LNCaP clone FGC (cell line): ENCODE measurements around the gene IFT43.
"Not testable (repeated sequence)": the region's sequence is repeated elsewhere in the genome, so short reads cannot be mapped to it uniquely, and the experiment has no call there.

Experiments
- DNase-seq: peaks from one replicate; pipeline ENCODE4 v3.0.0-alpha.2; 2011; ENCODE audit warnings: low read depth
- H3K4me3 ChIP-seq: 2 replicates; pipeline ENCODE4 v1.5.1; 2011; ENCODE audit warnings: mild to moderate bottlenecking, low read depth, low read length, control low read depth
- TF ChIP-seq, protein P1 (sequence below): IDR thresholded peaks from 2 replicates; pipeline ENCODE4 v1.5.1; 2012; ENCODE audit warnings: mild to moderate bottlenecking; ENCODE audit not compliant: control insufficient read depth, insufficient read depth; ENCODE audit errors: extremely low read depth

The IFT43 gene

DNA sequence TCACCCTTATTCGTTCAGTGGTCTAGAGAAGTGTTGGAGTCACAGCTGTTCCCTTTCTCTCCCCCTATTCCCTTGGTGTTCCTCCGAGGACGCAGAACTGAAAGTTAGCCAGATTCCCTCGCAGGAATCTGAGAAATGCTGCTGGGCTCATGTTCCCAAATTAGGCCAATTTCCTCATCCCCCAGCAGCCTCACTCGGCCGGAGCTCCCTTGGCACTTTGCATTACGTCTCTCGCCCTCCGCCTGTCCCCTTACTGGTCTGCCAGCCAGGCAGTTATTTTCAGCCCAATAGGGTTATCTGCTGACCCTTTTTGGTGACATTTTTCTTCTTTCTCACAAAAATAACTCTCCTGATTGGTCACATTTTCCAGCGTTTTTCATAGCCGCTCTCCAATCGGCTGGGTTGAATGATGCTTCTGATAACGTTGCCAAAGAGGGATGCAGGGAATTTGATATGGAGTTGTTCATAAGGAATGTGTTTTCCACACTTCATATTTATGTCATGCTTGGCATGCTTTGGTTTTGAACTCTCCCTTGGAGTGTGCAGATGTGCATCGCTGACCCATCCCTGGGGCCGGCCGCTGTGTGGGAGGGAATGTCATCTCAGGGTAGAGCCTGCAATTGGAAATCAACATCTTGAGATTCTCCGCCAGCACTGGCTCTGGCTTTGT lies 9.9 kb downstream of the IFT43 start:
- H3K4me3 ChIP-seq = no peak overlapping the region
- TF ChIP-seq, protein P1, sequence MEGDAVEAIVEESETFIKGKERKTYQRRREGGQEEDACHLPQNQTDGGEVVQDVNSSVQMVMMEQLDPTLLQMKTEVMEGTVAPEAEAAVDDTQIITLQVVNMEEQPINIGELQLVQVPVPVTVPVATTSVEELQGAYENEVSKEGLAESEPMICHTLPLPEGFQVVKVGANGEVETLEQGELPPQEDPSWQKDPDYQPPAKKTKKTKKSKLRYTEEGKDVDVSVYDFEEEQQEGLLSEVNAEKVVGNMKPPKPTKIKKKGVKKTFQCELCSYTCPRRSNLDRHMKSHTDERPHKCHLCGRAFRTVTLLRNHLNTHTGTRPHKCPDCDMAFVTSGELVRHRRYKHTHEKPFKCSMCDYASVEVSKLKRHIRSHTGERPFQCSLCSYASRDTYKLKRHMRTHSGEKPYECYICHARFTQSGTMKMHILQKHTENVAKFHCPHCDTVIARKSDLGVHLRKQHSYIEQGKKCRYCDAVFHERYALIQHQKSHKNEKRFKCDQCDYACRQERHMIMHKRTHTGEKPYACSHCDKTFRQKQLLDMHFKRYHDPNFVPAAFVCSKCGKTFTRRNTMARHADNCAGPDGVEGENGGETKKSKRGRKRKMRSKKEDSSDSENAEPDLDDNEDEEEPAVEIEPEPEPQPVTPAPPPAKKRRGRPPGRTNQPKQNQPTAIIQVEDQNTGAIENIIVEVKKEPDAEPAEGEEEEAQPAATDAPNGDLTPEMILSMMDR = no peak
- no peak for DNase-seq

DNA sequence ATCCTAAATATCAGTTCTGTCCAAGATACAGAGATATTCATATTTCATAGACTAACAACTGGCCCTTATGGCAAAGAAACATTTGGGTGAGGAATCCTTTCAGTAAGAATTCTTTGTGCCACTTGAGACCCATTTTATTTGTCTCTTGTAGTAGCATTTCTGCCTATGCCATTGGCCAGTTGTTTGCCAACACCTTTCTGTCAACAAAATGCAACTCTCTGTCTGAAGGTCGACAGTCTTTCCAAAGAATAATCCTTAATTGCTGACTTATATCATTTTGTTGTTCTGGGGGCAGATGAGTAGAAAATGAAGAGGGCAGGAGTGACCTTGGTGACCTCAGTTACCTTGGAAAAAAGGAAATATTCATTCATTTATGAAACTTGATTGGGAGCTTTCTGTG lies 10.9 kb downstream of the IFT43 start:
- H3K4me3 ChIP-seq = no peak overlapping the region
- no peak for DNase-seq
- TF ChIP-seq, protein P1 = no peak

DNA sequence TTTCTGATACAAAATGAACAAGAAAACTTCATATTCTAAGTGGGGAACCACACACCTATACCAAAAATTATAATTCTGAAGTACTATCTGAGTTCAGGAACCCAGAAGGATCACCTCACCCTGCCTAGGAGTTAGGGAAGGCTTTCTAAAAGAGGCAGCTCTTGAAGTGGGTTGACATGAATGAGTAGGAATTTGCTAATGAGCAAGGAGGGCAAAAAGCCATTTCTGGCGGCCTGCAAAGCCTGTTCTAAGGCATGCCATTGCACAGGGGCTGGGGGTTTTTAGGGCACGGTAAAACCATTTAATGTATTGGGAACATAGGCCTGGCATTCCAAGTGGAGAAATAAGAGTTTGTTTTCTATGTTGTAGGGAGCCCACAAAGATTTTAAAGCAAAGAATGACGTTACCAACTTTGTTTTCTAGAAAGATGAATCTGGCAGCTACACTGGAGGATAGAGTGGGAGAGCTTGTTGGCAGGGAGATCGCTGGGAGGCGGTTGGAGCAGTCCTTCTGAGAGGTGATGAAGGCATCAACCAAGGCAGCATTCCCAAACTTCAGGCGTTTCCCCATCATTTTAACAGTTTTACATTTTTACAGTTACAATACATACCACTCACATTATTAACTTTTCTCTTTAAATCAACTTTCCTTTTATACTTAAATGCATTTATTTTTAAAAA lies 14.1 kb downstream of the IFT43 start:
- TF ChIP-seq, protein P1 = no peak
- DNase-seq = no peak
- H3K4me3 ChIP-seq = no peak overlapping the region

DNA sequence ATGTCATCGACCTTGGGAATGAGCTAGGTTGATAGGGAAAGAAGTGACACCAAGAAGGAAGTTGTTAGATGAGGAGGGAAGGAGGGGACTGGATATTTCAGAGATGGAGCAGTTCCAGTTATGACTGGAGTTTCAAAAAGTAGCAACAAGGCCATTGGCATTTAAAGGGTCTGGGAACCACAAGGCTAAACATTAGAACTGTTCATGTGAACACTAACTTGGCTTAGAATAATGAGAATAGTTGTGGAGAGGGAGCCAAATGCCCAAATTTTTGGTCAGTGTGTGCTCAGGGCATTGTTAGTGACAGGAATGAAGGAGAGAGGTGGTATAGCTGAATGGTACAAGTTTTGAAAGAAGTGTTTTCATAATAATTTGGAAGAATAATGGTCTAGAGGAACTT lies 16.8 kb downstream of the IFT43 start:
- no peak for DNase-seq
- TF ChIP-seq, protein P1 = no peak
- H3K4me3 ChIP-seq = no peak overlapping the region

DNA sequence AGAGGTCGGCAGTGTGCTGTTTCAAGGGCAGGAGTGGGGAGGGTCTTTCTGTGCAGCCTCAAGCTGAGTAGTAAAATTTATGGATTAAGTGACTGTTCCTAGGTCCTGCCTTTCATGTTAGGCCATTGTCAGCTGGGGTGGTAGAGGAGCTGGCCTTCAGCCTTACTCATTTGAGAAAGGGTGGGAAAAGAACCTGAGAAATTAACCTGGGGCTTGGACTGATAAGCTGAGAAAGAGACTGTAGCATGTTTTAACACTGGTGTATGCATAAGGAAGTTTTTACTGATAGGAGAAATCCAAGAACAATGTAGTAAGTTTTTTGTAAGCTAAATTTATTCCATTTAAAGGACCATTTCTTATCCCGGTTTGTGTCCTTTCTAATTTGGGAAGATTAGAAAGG lies 20.7 kb downstream of the IFT43 start:
- DNase-seq = no peak
- no peak overlapping the region for H3K4me3 ChIP-seq
- TF ChIP-seq, protein P1 = no peak

DNA sequence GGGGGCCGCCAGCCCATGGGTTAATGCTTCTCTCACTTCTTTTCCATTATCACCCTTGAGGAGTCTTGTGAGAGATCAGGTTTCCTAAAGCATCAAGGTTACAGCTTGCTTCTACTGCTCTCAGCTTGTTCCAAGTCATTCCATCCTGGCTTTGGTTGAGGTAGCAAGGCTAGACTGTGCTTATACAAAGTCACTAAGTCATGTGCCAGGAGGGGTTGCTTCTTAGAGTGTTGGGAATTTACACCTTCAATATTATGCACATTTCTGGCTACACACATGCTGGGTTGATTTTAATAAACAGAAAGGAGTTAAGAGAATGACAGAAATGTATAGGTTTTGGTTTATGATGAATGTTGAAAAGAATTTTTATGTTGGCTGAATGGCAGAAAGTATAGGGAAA lies 21.8 kb downstream of the IFT43 start:
- TF ChIP-seq, protein P1 = no peak
- H3K4me3 ChIP-seq = no peak overlapping the region
- DNase-seq = no peak

DNA sequence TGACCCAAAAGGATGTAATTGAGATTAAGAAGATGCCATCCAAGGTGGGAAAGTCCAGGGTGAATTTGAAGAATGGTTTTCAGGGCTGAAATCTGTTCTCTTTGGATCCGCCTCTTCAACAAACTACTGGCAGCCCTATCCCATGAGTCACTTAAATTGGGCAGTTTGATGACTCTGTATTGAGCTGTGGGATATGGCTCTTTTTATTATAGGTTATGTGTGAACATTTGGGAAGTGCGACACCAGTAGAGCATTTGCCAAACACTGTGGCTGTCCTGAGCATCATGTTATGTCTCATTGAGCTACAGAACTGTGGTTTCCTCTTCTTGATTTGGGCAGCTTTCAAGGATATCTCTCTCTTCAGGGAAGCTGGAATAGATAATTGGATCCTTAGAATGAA lies 22.3 kb downstream of the IFT43 start:
- TF ChIP-seq, protein P1 = no peak
- no peak for DNase-seq
- no peak overlapping the region for H3K4me3 ChIP-seq

DNA sequence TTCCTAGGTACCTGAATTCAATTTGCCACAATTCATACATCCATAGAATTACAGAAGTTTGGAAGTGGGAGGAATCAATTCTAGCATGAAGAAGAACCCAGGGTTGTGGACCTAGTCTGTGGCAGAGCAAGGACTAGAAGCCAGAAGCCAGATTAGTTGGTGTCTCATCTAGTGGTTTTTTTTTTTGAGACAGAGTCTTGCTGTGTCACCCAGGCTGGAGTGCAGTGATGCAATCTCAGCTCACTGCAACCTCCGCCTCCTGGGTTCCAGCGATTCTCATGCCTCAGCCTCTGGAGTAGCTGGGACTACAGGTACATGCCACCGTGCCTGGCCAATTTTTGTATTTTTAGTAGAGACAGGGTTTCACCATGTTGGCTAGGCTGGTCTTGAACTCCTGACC lies 24.1 kb downstream of the IFT43 start:
- DNase-seq, H3K4me3 ChIP-seq: not testable (repeated sequence)
